H1 (cell line): ENCODE data around the gene JAK2. TPM values are rescaled to one million over a fixed set of nuclear protein-coding genes. Genes with fewer than 3 reads are reported as not detected.

Source experiments
- JUND ChIP-seq: IDR thresholded peaks from 2 replicates; pipeline ENCODE4 v1.6.1; 2011; ENCODE audit warnings: mild to moderate bottlenecking, improper control_type of control experiment, low read length
- SIN3A ChIP-seq, 2 experiments: IDR thresholded peaks in 1 of 2; conservative IDR thresholded peaks in 1 of 2; 2 replicates each; pipeline ENCODE4 v1.6.1; 2011 to 2012; ENCODE audit warnings: low read length in 2 of 2, improper control_type of control experiment in 1 of 2, low read depth in 1 of 2, mild to moderate bottlenecking in 1 of 2
- polyA plus RNA-seq, 7 experiments: library from polyadenylated mRNA; depleted of rRNA in 3 of 7; stranded (reverse) in 5 of 7; unstranded in 2 of 7; fragments of >200 nt in 5 of 7; fragments of 200-250 nt in 2 of 7; gene quantifications; 1 replicate in 5 of 7; 2 replicates in 1 of 7; 4 replicates in 1 of 7; pipeline versions ENCODE4 v1.2.1 to v1.2.3, GENCODE V29; 2011 to 2013; ENCODE audit warnings: missing spikeins in 2 of 7, mixed read lengths in 2 of 7
- total RNA-seq: library from RNA; stranded (reverse); fragmentation: NEBNext Ultra II Directional; extraction: Animal tissue kit (Norgen Biotek cat#: 25700); gene quantifications from 2 replicates; pipeline ENCODE4 v1.2.1, GENCODE V29; 2021

The JAK2 gene
- total and polyA plus RNA-seq, 2 of the 8 experiments (the other 6 are each of a cell fraction or from before 2014, with no cell fraction given), result 0.50 to 2.1 TPM

DNA sequence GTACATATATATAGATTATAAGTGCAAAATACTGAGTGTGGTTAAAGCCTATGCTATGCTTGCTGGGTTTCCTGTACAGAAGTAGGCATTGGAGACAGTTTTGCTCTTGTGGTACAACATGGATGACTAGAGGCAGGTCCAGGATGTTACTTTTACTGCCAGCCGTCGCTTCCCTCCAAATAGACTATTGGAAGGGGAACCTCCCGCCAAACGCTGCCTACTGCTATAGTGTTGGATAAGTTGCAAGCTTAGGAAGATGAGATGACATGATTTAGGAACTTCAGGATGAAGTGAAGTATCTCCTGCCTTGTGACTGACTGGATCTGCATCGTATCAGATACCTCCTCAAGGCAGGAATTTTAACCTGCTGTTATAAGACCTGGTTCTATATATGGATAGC is 30.9 kb downstream of the JAK2 start (continued):
- TF ChIP-seq JUND, result no peak
- TF ChIP-seq SIN3A (conservative IDR thresholded peaks at IDR 0.05 in 1 of 2, IDR thresholded peaks at IDR 0.05 in 1 of 2; ENCODE audit: low read depth in 1 of 2, low read length in 2 of 2), result no peak
